Glutamatergic neuron (in vitro differentiated cells): ENCODE results near the gene IMMP2L. TPM values are rescaled to one million over a fixed set of nuclear protein-coding genes. Genes with fewer than 3 reads are reported as not detected.

Experiments
- DNase-seq: peaks from one replicate; pipeline ENCODE4 v3.0.0; 2022
- H3K27ac Mint-ChIP-seq: one replicate; pipeline ENCODE4 v1.8.0; 2020; ENCODE audit warnings: mild to moderate bottlenecking, mixed read lengths, inconsistent platforms; ENCODE audit not compliant: unreplicated experiment
- H3K27me3 Mint-ChIP-seq: one replicate; pipeline ENCODE4 v1.8.0; 2020; ENCODE audit warnings: mild to moderate bottlenecking, moderate library complexity, mixed read lengths, inconsistent platforms; ENCODE audit not compliant: unreplicated experiment
- H3K36me3 Mint-ChIP-seq: one replicate; pipeline ENCODE4 v1.8.0; 2020; ENCODE audit warnings: mild to moderate bottlenecking, mixed read lengths, inconsistent platforms; ENCODE audit not compliant: unreplicated experiment
- H3K4me1 Mint-ChIP-seq: one replicate; pipeline ENCODE4 v1.8.0; 2020; ENCODE audit warnings: mild to moderate bottlenecking, low read depth, mixed read lengths, inconsistent platforms; ENCODE audit not compliant: unreplicated experiment
- H3K4me3 Mint-ChIP-seq: one replicate; pipeline ENCODE4 v1.8.0; 2020; ENCODE audit warnings: mild to moderate bottlenecking, mixed read lengths, inconsistent platforms; ENCODE audit not compliant: unreplicated experiment
- H3K9me3 Mint-ChIP-seq: one replicate; pipeline ENCODE4 v1.8.0; 2020; ENCODE audit warnings: mild to moderate bottlenecking, moderate library complexity, mixed read lengths, inconsistent platforms; ENCODE audit not compliant: unreplicated experiment
- total RNA-seq: library from RNA; stranded (reverse); fragmentation: NEBNext Ultra II Directional; extraction: Animal tissue kit (Norgen Biotek cat#: 25700); gene quantifications from one replicate; pipeline ENCODE4 v1.2.1, GENCODE V29; 2021; ENCODE audit not compliant: unreplicated experiment
- TF ChIP-seq, protein P1 (sequence below): fragments of 200-600 bp; sonication (generic); IDR thresholded peaks from one replicate; pipeline ENCODE4 v1.5.0; 2021; ENCODE audit not compliant: partially characterized antibody, unreplicated experiment

Gene IMMP2L
- total RNA-seq, 1 donor from 2014 or later: 9.6 TPM

- TF ChIP-seq, protein P1, sequence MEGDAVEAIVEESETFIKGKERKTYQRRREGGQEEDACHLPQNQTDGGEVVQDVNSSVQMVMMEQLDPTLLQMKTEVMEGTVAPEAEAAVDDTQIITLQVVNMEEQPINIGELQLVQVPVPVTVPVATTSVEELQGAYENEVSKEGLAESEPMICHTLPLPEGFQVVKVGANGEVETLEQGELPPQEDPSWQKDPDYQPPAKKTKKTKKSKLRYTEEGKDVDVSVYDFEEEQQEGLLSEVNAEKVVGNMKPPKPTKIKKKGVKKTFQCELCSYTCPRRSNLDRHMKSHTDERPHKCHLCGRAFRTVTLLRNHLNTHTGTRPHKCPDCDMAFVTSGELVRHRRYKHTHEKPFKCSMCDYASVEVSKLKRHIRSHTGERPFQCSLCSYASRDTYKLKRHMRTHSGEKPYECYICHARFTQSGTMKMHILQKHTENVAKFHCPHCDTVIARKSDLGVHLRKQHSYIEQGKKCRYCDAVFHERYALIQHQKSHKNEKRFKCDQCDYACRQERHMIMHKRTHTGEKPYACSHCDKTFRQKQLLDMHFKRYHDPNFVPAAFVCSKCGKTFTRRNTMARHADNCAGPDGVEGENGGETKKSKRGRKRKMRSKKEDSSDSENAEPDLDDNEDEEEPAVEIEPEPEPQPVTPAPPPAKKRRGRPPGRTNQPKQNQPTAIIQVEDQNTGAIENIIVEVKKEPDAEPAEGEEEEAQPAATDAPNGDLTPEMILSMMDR: no peak
- Mint-ChIP-seq H3K9me3 (no peaks in the 10 kb centered on the region), H3K27me3 (no peaks in the 10 kb centered on the region), H3K36me3 (no peaks in the 10 kb centered on the region), H3K4me3 (no peak overlapping the region), H3K27ac (no peak overlapping the region), H3K4me1 (peaks cover 2% of the 10 kb centered on the region)
- no peak for DNase-seq
These were observed 573.3 kb downstream of the IMMP2L start for GRCh38 chr7:110988890-110989501.

DNA sequence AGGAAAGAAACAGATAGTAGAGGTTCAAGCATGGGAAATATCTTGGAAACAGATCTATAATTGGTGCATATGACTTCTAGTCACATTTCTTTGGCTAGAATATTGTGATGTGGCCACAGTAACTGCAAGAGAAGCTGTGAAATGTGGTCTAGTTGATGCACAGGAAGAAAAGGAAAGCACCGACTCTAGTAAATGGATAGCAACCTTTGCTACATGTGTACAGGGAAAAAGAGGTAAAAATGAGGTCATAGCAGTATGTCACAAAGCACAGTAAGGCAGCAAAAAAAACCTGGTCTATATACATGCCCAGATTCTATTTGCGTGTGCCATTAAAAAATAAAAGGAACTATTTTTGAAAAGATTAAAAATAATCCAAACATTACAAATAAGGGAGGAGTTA lies 573.9 kb downstream of the IMMP2L start:
- TF ChIP-seq, protein P1: no peak
- no peak overlapping the region for H3K27ac Mint-ChIP-seq
- H3K27me3 Mint-ChIP-seq: no peaks in the 10 kb centered on the region
- no peak for DNase-seq
- H3K4me1 Mint-ChIP-seq: peaks cover 2% of the 10 kb centered on the region
- H3K9me3 Mint-ChIP-seq: no peaks in the 10 kb centered on the region
- H3K36me3 Mint-ChIP-seq: no peaks in the 10 kb centered on the region
- H3K4me3 Mint-ChIP-seq: no peak overlapping the region

DNA sequence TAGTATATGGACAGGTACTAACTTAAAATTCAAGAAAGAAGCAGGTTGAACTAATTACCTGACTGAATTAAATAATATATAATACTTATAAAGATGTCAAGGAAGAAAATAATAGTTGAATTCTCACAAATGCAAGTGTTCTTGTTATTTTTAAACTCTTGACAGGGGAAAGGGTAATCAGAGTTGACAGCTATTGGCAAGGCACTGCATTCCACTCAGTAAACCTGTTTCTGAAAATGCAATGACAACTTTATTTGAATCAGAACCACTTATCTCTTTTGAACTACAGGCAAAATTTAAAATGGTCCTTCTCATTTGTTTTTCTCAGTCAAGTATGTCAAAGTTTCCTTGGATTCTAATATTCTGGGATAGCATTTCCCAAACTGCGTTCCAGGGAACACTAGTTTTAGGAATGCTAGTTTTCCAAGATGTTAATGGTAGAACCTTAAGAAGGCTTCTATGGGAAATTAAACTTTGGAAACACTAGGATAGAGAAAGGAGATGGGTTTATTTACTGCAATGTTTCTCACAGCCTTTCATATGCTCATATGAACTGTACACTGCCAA lies 575.1 kb downstream of the IMMP2L start:
- Mint-ChIP-seq H3K4me1 (no peaks in the 10 kb centered on the region), H3K4me3 (no peak overlapping the region), H3K27ac (no peak overlapping the region), H3K36me3 (no peaks in the 10 kb centered on the region), H3K9me3 (no peaks in the 10 kb centered on the region), H3K27me3 (no peaks in the 10 kb centered on the region)
- no peak for DNase-seq
- TF ChIP-seq, protein P1: no peak

DNA sequence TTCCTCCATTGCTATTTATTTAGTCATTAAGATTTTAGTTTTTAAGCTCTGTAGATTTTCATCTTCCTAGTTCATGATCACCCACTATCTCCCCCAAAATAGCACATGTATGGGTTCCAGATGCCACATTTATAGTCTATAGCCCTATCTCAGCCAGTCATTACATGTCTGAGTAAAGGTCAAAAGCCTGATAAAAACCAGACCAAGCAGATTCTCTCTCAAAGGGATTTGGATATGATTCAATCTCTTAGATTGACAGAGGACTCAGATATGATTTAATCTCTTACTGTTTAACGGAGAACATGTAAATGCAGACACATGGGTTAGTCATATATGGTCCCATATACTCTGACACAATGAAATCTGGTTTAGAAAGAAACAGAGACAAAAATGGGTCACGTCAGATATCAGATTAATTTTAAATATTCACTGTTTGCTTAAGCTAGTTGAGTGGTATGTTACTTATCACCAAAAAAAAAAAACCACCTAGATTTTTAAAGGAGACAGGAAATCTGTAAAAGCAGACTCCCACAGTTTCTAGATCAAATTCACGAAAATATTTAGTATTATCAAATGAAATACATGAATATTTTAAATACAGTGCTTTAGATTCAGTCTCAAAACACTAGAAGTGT lies 578.4 kb downstream of the IMMP2L start:
- H3K9me3 Mint-ChIP-seq: no peaks in the 10 kb centered on the region
- H3K4me1 Mint-ChIP-seq: no peaks in the 10 kb centered on the region
- no peak overlapping the region for H3K4me3 Mint-ChIP-seq
- no peak for DNase-seq
- H3K27me3 Mint-ChIP-seq: no peaks in the 10 kb centered on the region
- no peaks in the 10 kb centered on the region for H3K36me3 Mint-ChIP-seq
- H3K27ac Mint-ChIP-seq: no peak overlapping the region
- TF ChIP-seq, protein P1: no peak

DNA sequence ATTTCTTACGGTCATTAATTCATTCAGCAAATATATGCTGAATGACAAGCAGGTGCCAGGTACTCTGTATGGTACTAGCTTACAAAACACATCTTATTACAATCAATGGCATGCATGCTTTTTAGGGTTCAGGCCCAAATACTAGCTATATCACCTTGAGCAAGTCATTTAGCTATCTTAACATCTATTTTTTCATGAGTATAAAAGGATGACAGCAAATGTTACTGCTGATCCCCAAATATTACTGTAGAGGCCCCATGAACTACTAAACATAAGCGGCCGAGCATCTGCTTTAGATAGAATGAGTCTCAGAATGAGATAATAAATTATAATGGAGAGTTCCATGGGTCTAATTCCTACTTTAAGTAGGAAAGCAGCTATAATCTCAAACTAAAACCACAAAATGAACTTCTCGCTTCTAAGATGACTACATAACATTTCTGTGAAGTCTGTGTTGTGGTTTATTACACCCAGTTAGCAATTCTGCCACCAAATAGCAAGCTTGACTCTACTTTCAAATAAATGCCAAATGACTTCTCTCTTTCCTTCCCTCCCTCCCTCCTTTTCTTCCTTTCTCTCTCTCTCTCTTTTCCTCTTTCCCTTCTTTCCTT lies 585.1 kb downstream of the IMMP2L start:
- Mint-ChIP-seq H3K27ac (no peak overlapping the region), H3K4me1 (peaks cover 9% of the 10 kb centered on the region), H3K36me3 (no peaks in the 10 kb centered on the region), H3K9me3 (no peaks in the 10 kb centered on the region), H3K27me3 (no peaks in the 10 kb centered on the region), H3K4me3 (no peak overlapping the region)
- no peak for DNase-seq
- TF ChIP-seq, protein P1: no peak
